ENCODE results near the gene LRP1B.

Gene LRP1B

DNA sequence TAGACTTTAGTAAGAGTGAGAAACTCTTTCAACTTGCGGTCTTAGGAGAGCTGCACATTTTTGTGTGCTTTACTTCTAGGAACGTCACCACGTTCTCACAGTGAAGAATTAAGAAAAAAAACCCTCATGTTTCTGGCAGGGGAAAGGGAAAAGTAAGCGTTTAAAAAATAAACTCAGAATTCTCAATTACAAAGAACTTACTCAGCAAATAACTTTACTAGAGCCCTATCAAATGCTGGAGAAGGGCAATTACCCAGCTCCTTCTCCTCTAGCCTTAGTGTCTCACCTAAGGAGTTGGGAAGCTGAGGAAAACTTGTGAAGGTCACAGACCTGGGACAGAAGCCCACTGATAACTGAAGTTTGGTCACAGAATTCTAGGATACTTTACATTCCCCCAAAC is 1500.3 kb downstream of the LRP1B start:
- Histone ChIP-seq H3K9me2 (ENCODE audit: low read depth, low read length) (no peaks in the 10 kb centered on the region), H3K79me2 (ENCODE audit: insufficient read depth, low read length) (no peaks in the 10 kb centered on the region), H3K4me3 (ENCODE audit: low read depth, low read length, poor library complexity, severe bottlenecking) (no peak overlapping the region), H3K9me3 (ENCODE audit: low read length) (no peaks in the 10 kb centered on the region), H3K36me3 (ENCODE audit: insufficient read depth, low read length) (no peaks in the 10 kb centered on the region), H3K4me1 (ENCODE audit: insufficient read depth, low read length, severe bottlenecking) (no peaks in the 10 kb centered on the region), H3K27me3 (ENCODE audit: insufficient read depth, low read length) (no peaks in the 10 kb centered on the region), H3K9ac (ENCODE audit: low read length) (no peak overlapping the region), H3K4me2 (ENCODE audit: low read length) (no peak overlapping the region), H3K27ac (ENCODE audit: low read depth, low read length, poor library complexity, severe bottlenecking) (no peak overlapping the region), H3F3A (ENCODE audit: insufficient read depth, low read length) (no peaks in the 10 kb centered on the region), H2AFZ (ENCODE audit: low read length) (no peak overlapping the region), H4K20me1 (ENCODE audit: insufficient read depth, low read length) (no peaks in the 10 kb centered on the region)
- TF ChIP-seq EZH2 (IDR thresholded peaks at IDR 0.05; ENCODE audit: borderline replicate concordance, low read length), result no peak
- no peak for TF ChIP-seq CTCF (IDR thresholded peaks at IDR 0.05; ENCODE audit: low read length)

DNA sequence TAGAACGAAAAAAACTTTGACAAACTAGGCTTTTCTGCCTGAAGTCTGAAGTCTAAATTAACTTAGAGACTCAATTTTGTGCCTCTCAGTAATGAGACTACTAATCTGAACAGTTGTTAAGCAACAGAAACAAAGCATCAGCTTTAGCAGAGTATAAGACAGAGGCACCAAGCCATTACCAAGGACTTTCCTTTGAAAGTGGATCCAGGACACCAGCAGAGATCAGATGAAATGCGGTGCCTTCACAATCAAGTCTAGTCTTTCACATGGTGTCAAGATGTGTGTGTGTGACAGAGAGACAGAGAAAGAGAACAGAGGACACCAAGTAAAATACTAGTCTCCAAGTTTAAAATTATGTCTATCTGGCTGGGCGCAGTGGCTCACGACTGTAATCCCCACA is 1502.9 kb downstream of the LRP1B start:
- Histone ChIP-seq H3F3A (ENCODE audit: insufficient read depth, low read length) (no peaks in the 10 kb centered on the region), H3K4me1 (ENCODE audit: insufficient read depth, low read length, severe bottlenecking) (no peaks in the 10 kb centered on the region), H3K79me2 (ENCODE audit: insufficient read depth, low read length) (no peaks in the 10 kb centered on the region), H2AFZ (ENCODE audit: low read length) (no peak overlapping the region), H4K20me1 (ENCODE audit: insufficient read depth, low read length) (no peaks in the 10 kb centered on the region), H3K9me3 (ENCODE audit: low read length) (no peaks in the 10 kb centered on the region), H3K36me3 (ENCODE audit: insufficient read depth, low read length) (no peaks in the 10 kb centered on the region), H3K4me3 (ENCODE audit: low read depth, low read length, poor library complexity, severe bottlenecking) (no peak overlapping the region), H3K9me2 (ENCODE audit: low read depth, low read length) (no peaks in the 10 kb centered on the region), H3K9ac (ENCODE audit: low read length) (no peak overlapping the region), H3K27me3 (ENCODE audit: insufficient read depth, low read length) (no peaks in the 10 kb centered on the region), H3K4me2 (ENCODE audit: low read length) (no peak overlapping the region), H3K27ac (ENCODE audit: low read depth, low read length, poor library complexity, severe bottlenecking) (no peak overlapping the region)
- no peak for TF ChIP-seq EZH2 (IDR thresholded peaks at IDR 0.05; ENCODE audit: borderline replicate concordance, low read length)
- no peak for TF ChIP-seq CTCF (IDR thresholded peaks at IDR 0.05; ENCODE audit: low read length)

- H2AFZ ChIP-seq (ENCODE audit: low read length), result no peak overlapping the region
Measured at GRCh38 chr2:140627136-140627535, 1503.7 kb downstream of the LRP1B start.

More at GRCh38 chr2:140627136-140627535, 1503.7 kb downstream of the LRP1B start:
- TF ChIP-seq EZH2 (IDR thresholded peaks at IDR 0.05; ENCODE audit: borderline replicate concordance, low read length) (no peak), CTCF (IDR thresholded peaks at IDR 0.05; ENCODE audit: low read length) (no peak)
- H3K9me2 ChIP-seq (ENCODE audit: low read depth, low read length), result no peaks in the 10 kb centered on the region
- H3K36me3 ChIP-seq (ENCODE audit: insufficient read depth, low read length), result no peaks in the 10 kb centered on the region
- H4K20me1 ChIP-seq (ENCODE audit: insufficient read depth, low read length), result no peaks in the 10 kb centered on the region
- H3K4me2 ChIP-seq (ENCODE audit: low read length), result no peak overlapping the region
- H3K4me1 ChIP-seq (ENCODE audit: insufficient read depth, low read length, severe bottlenecking), result no peaks in the 10 kb centered on the region
- no peaks in the 10 kb centered on the region for H3K9me3 ChIP-seq (ENCODE audit: low read length)
- no peaks in the 10 kb centered on the region for H3F3A ChIP-seq (ENCODE audit: insufficient read depth, low read length)
- H3K9ac ChIP-seq (ENCODE audit: low read length), result no peak overlapping the region
- H3K27ac ChIP-seq (ENCODE audit: low read depth, low read length, poor library complexity, severe bottlenecking), result no peak overlapping the region
- H3K27me3 ChIP-seq (ENCODE audit: insufficient read depth, low read length), result no peaks in the 10 kb centered on the region
- H3K79me2 ChIP-seq (ENCODE audit: insufficient read depth, low read length), result no peaks in the 10 kb centered on the region
- H3K4me3 ChIP-seq (ENCODE audit: low read depth, low read length, poor library complexity, severe bottlenecking), result no peak overlapping the region
